HepG2 (cell line): ENCODE measurements around the gene ZC3H18. TPM values are rescaled to one million over a fixed set of nuclear protein-coding genes. Genes with fewer than 3 reads are reported as not detected.

Source experiments
- CAMTA2 ChIP-seq: sonication (generic); formaldehyde crosslinking; IDR thresholded peaks from 2 replicates; pipeline ENCODE4 v1.4.0; 2020; ENCODE audit warnings: mild to moderate bottlenecking, missing genetic modification reagents, borderline replicate concordance
- RAD51 ChIP-seq: fragments of 450-650 bp; IDR thresholded peaks from 2 replicates; pipeline ENCODE4 v1.6.1; 2016; ENCODE audit warnings: borderline replicate concordance
- RFX1 ChIP-seq: fragments of 450-650 bp; IDR thresholded peaks from 2 replicates; pipeline ENCODE4 v1.6.1; 2017
- YEATS4 ChIP-seq: sonication (generic); formaldehyde crosslinking; IDR thresholded peaks from 2 replicates; pipeline ENCODE4 v1.4.0; 2020; ENCODE audit warnings: missing genetic modification reagents, borderline replicate concordance
- ZFP36 ChIP-seq: fragments of 150-350 bp; IDR thresholded peaks from 2 replicates; pipeline ENCODE4 v1.6.1; 2018; ENCODE audit warnings: borderline replicate concordance, low read length, low read depth; ENCODE audit not compliant: partially characterized antibody
- ZNF232 ChIP-seq: sonication (generic); formaldehyde crosslinking; IDR thresholded peaks from 2 replicates; pipeline ENCODE4 v1.4.0; 2020; ENCODE audit warnings: missing genetic modification reagents, borderline replicate concordance
- ZNF326 ChIP-seq: sonication (generic); formaldehyde crosslinking; IDR thresholded peaks from 2 replicates; pipeline ENCODE4 v1.4.0; 2020; ENCODE audit warnings: missing genetic modification reagents, borderline replicate concordance
- ZNF431 ChIP-seq: sonication (generic); formaldehyde crosslinking; IDR thresholded peaks from 2 replicates; pipeline ENCODE4 v1.9.0; 2022; ENCODE audit warnings: missing genetic modification reagents, low read depth, mild to moderate bottlenecking, borderline replicate concordance
- ZNF589 ChIP-seq: sonication (generic); formaldehyde crosslinking; conservative IDR thresholded peaks from 2 replicates; pipeline ENCODE4 v1.8.0; 2022; ENCODE audit warnings: mild to moderate bottlenecking, moderate library complexity, missing genetic modification reagents
- ZNF749 ChIP-seq: sonication (generic); formaldehyde crosslinking; IDR thresholded peaks from 2 replicates; pipeline ENCODE4 v1.8.0; 2022; ENCODE audit warnings: mild to moderate bottlenecking, missing genetic modification reagents, moderate library complexity, borderline replicate concordance
- polyA plus RNA-seq, 8 experiments: library from polyadenylated mRNA; depleted of rRNA in 3 of 8; stranded (reverse) in 7 of 8; unstranded in 1 of 8; fragments of >200 nt; fragmentation: Illumina TruSeq in 4 of 8; extraction: Trizol in 4 of 8; gene quantifications; 2 replicates each; pipeline versions ENCODE4 v1.2.1 to v1.2.3, GENCODE V29; 2011 to 2016; ENCODE audit warnings: low read depth in 4 of 8, missing spikeins in 1 of 8, mixed read lengths in 1 of 8; ENCODE audit not compliant: insufficient read depth in 1 of 8
- total RNA-seq, 5 experiments: library from RNA; depleted of rRNA; stranded (reverse); fragments of >200 nt; fragmentation: Illumina TruSeq; extraction: Trizol; gene quantifications; 2 replicates each; pipeline ENCODE4 v1.2.3, GENCODE V29; 2016; ENCODE audit warnings: low read depth in 1 of 5
- TF ChIP-seq, protein P1 (sequence below): sonication (generic); formaldehyde crosslinking; IDR thresholded peaks from 2 replicates; pipeline ENCODE4 v1.8.0; 2022; ENCODE audit warnings: mild to moderate bottlenecking, missing genetic modification reagents, moderate library complexity
- TF ChIP-seq, protein P2 (sequence below): sonication (generic); formaldehyde crosslinking; IDR thresholded peaks from 2 replicates; pipeline ENCODE4 v1.4.0; 2020; ENCODE audit warnings: missing genetic modification reagents

Gene ZC3H18
- total and polyA plus RNA-seq, 2 of the 13 experiments (the other 11 are each of a cell fraction or from before 2014, with no cell fraction given) = 11.2 to 27.4 TPM

DNA sequence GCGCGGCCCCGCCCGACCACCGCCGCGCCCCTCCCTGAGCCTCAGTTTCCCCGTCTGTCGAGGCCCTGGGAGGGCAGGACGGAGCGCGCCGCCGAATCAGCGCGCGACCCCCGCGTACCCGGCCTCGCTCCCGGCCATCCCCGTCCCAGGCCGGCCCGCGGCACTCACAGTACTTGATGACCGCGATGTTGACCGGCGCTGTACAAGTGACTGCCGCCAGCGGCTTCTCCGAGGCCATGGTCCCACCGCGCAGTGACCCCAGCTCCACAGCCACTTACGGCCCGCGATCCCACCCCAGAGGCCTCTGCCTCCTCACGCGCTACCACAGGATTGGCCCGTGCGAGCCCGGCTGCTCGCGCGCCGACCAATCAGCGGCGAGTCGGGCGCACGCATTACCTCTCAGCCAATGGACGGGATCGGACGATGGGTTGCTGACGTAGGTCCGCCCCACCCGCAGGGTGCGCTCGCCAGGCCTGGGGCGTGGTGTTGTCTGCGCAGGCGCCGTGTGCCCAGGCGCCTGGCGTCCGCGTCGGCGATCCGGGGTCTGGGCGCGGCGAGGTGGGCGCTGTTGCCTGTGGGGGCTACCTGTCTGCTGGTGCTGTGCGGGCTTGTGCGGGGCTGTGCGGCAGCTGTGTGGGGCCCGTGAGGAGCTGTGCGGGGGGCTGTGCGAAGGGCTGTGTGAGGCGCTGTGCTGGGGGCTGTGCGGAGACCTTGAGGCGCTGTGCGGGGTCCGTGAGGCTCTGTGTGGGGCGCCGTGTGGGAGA lies 92.8 kb downstream of the ZC3H18 start, which contains the start of gene MVD (continued):
- TF ChIP-seq, protein P1, sequence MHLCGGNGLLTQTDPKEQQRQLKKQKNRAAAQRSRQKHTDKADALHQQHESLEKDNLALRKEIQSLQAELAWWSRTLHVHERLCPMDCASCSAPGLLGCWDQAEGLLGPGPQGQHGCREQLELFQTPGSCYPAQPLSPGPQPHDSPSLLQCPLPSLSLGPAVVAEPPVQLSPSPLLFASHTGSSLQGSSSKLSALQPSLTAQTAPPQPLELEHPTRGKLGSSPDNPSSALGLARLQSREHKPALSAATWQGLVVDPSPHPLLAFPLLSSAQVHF = no peak
- TF ChIP-seq ZNF589 (CRISPR knock-in tag) = peak; percentile 89
- peak; percentile 67 for TF ChIP-seq ZNF232
- no peak for TF ChIP-seq RAD51
- TF ChIP-seq ZNF749 (CRISPR knock-in tag) = peak; percentile 92; the same call in 1 of the 2 replicates
- TF ChIP-seq RFX1 = no peak
- TF ChIP-seq ZNF431 = no peak; the same call in 1 of the 2 replicates
- peak; percentile 94 for TF ChIP-seq CAMTA2 (CRISPR knock-in tag)
- TF ChIP-seq, protein P2, sequence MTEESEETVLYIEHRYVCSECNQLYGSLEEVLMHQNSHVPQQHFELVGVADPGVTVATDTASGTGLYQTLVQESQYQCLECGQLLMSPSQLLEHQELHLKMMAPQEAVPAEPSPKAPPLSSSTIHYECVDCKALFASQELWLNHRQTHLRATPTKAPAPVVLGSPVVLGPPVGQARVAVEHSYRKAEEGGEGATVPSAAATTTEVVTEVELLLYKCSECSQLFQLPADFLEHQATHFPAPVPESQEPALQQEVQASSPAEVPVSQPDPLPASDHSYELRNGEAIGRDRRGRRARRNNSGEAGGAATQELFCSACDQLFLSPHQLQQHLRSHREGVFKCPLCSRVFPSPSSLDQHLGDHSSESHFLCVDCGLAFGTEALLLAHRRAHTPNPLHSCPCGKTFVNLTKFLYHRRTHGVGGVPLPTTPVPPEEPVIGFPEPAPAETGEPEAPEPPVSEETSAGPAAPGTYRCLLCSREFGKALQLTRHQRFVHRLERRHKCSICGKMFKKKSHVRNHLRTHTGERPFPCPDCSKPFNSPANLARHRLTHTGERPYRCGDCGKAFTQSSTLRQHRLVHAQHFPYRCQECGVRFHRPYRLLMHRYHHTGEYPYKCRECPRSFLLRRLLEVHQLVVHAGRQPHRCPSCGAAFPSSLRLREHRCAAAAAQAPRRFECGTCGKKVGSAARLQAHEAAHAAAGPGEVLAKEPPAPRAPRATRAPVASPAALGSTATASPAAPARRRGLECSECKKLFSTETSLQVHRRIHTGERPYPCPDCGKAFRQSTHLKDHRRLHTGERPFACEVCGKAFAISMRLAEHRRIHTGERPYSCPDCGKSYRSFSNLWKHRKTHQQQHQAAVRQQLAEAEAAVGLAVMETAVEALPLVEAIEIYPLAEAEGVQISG (CRISPR knock-in tag) = peak; percentile 91
- no peak for TF ChIP-seq ZNF326 (CRISPR knock-in tag)
- TF ChIP-seq YEATS4 = peak; percentile 72; the same call in 1 of the 2 replicates
- TF ChIP-seq ZFP36 = no peak
- TF ChIP-seq, all 625 proteins: peak for 375
